Parathyroid adenoma (tissue), 2 donors: ENCODE data around the gene SAMM50.

Source experiments
- H2AFZ ChIP-seq: fragments of 300-600 bp; sonication (generic); one replicate; pipeline ENCODE4 v1.7.0; 2017; ENCODE audit warnings: antibody characterized with exemption, mild to moderate bottlenecking
- H3K27ac ChIP-seq: fragments of 300-600 bp; sonication (generic); one replicate; pipeline ENCODE4 v1.7.0; 2017
- H3K27me3 ChIP-seq: fragments of 300-600 bp; sonication (generic); one replicate; pipeline ENCODE4 v1.7.0; 2017; ENCODE audit warnings: low read length; ENCODE audit not compliant: control insufficient read depth, insufficient read depth
- H3K36me3 ChIP-seq: fragments of 300-600 bp; sonication (generic); one replicate; pipeline ENCODE4 v1.7.0; 2017; ENCODE audit warnings: low read length; ENCODE audit not compliant: control insufficient read depth, insufficient read depth
- H3K4me1 ChIP-seq: fragments of 300-600 bp; sonication (generic); one replicate; pipeline ENCODE4 v1.7.0; 2017; ENCODE audit warnings: control low read depth
- H3K4me2 ChIP-seq: fragments of 300-600 bp; sonication (generic); one replicate; pipeline ENCODE4 v1.7.0; 2017; ENCODE audit warnings: low read length
- H3K4me3 ChIP-seq: fragments of 300-600 bp; sonication (generic); one replicate; pipeline ENCODE4 v1.7.0; 2017; ENCODE audit warnings: low read depth, low read length
- H3K79me2 ChIP-seq: fragments of 300-600 bp; sonication (generic); one replicate; pipeline ENCODE4 v1.7.0; 2017; ENCODE audit warnings: control low read depth
- H3K9ac ChIP-seq: fragments of 300-600 bp; sonication (generic); one replicate; pipeline ENCODE4 v1.7.0; 2017; ENCODE audit warnings: mild to moderate bottlenecking
- H3K9me3 ChIP-seq: fragments of 300-600 bp; sonication (generic); one replicate; pipeline ENCODE4 v1.7.0; 2017; ENCODE audit warnings: low read length; ENCODE audit not compliant: control insufficient read depth
- CTCF ChIP-seq: fragments of 300-600 bp; sonication (generic); IDR thresholded peaks from one replicate; pipeline ENCODE4 v1.7.0; 2017; ENCODE audit warnings: antibody characterized with exemption, mild to moderate bottlenecking
- donor health status: primary hyperparathyroidism.

Gene SAMM50

GRCh38 chr22:44031158-44031952, 76.1 kb downstream of the SAMM50 start:
- TF ChIP-seq CTCF, result no peak
- no peaks in the 10 kb centered on the region for H3K9me3 ChIP-seq
- H3K27me3 ChIP-seq, result no peaks in the 10 kb centered on the region
- no peak overlapping the region for H3K4me2 ChIP-seq
- peak overlapping the region; percentile 32 for H3K27ac ChIP-seq
- no peaks in the 10 kb centered on the region for H3K36me3 ChIP-seq
- no peaks in the 10 kb centered on the region for H3K4me1 ChIP-seq
- H3K4me3 ChIP-seq, result no peak overlapping the region
- no peaks in the 10 kb centered on the region for H3K79me2 ChIP-seq
- H2AFZ ChIP-seq, result no peak overlapping the region
- H3K9ac ChIP-seq, result no peak overlapping the region

DNA sequence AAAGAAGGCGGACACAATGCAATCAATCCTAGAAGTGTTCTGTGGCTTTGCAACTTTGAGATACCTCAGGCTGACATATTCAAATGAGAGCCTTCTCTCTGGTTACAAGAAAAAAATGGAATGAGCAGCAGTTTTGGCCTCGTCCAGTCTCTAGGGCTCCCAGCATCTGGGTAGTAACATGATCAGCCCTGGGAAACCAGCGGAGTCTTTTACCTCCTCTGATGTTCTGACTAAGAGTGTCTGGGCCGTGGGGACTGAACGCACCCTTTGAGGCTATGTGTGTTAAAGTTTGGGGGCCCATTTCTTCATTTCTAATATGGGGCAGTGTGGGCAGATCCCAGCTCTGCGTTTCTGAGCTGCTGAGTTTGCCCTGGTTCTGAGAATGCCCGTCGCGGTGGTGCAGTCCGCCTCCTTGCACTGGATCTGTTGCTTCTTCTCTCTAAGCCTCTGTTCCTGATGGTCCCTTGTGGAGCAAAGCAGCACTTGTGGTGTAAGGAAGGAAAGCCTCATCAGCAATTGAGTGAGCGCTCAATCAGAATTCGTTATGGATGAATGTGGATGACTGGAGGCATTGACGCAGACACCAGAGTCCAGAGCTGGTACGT, 77.0 kb downstream of the SAMM50 start:
- Histone ChIP-seq H3K27ac (no peak overlapping the region), H3K27me3 (no peaks in the 10 kb centered on the region), H3K36me3 (no peaks in the 10 kb centered on the region), H3K4me2 (no peak overlapping the region), H3K4me1 (no peaks in the 10 kb centered on the region), H3K9me3 (no peaks in the 10 kb centered on the region), H3K4me3 (no peak overlapping the region), H2AFZ (no peak overlapping the region), H3K79me2 (no peaks in the 10 kb centered on the region), H3K9ac (no peak overlapping the region)
- TF ChIP-seq CTCF, result no peak

GRCh38 chr22:44033287-44033686, 78.0 kb downstream of the SAMM50 start:
- Histone ChIP-seq H3K4me2 (no peak overlapping the region), H3K27ac (no peak overlapping the region), H3K4me1 (no peaks in the 10 kb centered on the region), H3K27me3 (no peaks in the 10 kb centered on the region), H2AFZ (no peak overlapping the region), H3K79me2 (peaks cover 2% of the 10 kb centered on the region), H3K36me3 (no peaks in the 10 kb centered on the region), H3K4me3 (no peak overlapping the region), H3K9me3 (no peaks in the 10 kb centered on the region), H3K9ac (no peak overlapping the region)
- no peak for TF ChIP-seq CTCF

DNA sequence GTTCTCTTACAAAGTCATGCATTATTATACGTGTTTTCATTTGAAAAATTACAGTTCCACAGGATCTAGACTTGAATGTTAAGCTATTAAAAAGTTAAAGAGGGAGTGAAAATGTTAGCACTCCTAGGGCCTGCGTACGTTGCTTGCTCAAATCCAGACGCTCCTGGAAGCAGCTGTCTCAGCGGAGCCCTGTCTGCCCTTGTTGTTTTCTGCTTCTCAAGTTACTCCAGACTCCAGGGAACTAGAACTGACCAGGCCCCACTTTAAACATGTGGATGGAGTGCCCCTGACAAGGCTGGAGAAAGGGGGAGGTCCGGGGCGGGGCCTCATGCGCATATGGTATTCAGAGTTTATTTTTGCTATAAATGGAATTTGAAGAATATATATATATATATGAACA, 78.5 kb downstream of the SAMM50 start:
- Histone ChIP-seq H2AFZ (no peak overlapping the region), H3K36me3 (no peaks in the 10 kb centered on the region), H3K9me3 (no peaks in the 10 kb centered on the region), H3K4me1 (no peaks in the 10 kb centered on the region), H3K4me2 (no peak overlapping the region), H3K27ac (no peak overlapping the region), H3K9ac (no peak overlapping the region), H3K79me2 (peaks cover 2% of the 10 kb centered on the region), H3K27me3 (no peaks in the 10 kb centered on the region), H3K4me3 (no peak overlapping the region)
- no peak for TF ChIP-seq CTCF
